Transverse colon (tissue), 4 donors: ENCODE data around the gene RBMX2.

Source experiments
- EP300 ChIP-seq: sonication (generic); formaldehyde crosslinking; IDR thresholded peaks from one replicate; pipeline ENCODE4 v1.6.1; 2017; ENCODE audit warnings: antibody characterized with exemption, low read depth
- POLR2A ChIP-seq: fragments of 450-650 bp; IDR thresholded peaks from one replicate; pipeline ENCODE4 v1.6.1; 2016; ENCODE audit warnings: antibody characterized with exemption, mild to moderate bottlenecking, moderate library complexity
- POLR2AphosphoS5 ChIP-seq, 3 donors: sonication (generic); formaldehyde crosslinking; IDR thresholded peaks; one replicate each; pipeline ENCODE4 v1.6.1; 2016; ENCODE audit warnings: antibody characterized with exemption in 3 of 3
- TF ChIP-seq, protein P1 (sequence below), 5 experiments: fragments of 200-600 bp in 3 of 5; fragments of 450-650 bp in 2 of 5; sonication (generic) in 3 of 5; IDR thresholded peaks; 1 replicate in 2 of 5; 2 replicates in 3 of 5; pipeline ENCODE4 v1.5.1; 2016 to 2017; ENCODE audit warnings: antibody characterized with exemption in 5 of 5, inconsistent platforms in 3 of 5, mild to moderate bottlenecking in 2 of 5, moderate library complexity in 1 of 5

DNA sequence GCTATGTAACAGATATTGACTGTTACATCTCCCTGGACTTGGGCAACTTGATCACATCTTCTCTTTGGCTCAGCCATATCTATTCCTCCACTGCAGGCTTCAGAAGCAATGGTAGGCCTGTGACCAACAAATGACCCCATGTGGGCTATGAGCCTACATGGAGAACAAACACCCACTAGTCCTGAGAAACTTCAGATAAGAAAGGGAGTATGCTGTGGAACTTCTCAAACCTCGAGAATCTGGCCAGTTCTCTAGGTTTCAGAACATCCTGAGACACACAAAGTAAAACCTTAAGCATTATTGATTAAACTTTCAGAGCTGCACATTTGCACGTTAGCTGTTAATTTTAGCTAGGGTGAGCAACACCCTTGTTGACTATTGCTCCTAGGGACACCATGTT lies 16.3 kb downstream of the RBMX2 start:
- TF ChIP-seq, protein P1, sequence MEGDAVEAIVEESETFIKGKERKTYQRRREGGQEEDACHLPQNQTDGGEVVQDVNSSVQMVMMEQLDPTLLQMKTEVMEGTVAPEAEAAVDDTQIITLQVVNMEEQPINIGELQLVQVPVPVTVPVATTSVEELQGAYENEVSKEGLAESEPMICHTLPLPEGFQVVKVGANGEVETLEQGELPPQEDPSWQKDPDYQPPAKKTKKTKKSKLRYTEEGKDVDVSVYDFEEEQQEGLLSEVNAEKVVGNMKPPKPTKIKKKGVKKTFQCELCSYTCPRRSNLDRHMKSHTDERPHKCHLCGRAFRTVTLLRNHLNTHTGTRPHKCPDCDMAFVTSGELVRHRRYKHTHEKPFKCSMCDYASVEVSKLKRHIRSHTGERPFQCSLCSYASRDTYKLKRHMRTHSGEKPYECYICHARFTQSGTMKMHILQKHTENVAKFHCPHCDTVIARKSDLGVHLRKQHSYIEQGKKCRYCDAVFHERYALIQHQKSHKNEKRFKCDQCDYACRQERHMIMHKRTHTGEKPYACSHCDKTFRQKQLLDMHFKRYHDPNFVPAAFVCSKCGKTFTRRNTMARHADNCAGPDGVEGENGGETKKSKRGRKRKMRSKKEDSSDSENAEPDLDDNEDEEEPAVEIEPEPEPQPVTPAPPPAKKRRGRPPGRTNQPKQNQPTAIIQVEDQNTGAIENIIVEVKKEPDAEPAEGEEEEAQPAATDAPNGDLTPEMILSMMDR (IDR thresholded peaks at IDR 0.05) = no peak
- TF ChIP-seq POLR2A = no peak
- TF ChIP-seq POLR2AphosphoS5 (IDR thresholded peaks at IDR 0.05) = no peak
- TF ChIP-seq EP300 = no peak
